GM15510 (cell line): ENCODE results near the gene CACNB2.

Source experiments
- POLR2A ChIP-seq: IDR thresholded peaks from 3 replicates; pipeline ENCODE4 v1.6.1; 2011; ENCODE audit warnings: borderline replicate concordance; ENCODE audit not compliant: insufficient read length; ENCODE audit errors: extremely low read depth

Gene CACNB2

DNA sequence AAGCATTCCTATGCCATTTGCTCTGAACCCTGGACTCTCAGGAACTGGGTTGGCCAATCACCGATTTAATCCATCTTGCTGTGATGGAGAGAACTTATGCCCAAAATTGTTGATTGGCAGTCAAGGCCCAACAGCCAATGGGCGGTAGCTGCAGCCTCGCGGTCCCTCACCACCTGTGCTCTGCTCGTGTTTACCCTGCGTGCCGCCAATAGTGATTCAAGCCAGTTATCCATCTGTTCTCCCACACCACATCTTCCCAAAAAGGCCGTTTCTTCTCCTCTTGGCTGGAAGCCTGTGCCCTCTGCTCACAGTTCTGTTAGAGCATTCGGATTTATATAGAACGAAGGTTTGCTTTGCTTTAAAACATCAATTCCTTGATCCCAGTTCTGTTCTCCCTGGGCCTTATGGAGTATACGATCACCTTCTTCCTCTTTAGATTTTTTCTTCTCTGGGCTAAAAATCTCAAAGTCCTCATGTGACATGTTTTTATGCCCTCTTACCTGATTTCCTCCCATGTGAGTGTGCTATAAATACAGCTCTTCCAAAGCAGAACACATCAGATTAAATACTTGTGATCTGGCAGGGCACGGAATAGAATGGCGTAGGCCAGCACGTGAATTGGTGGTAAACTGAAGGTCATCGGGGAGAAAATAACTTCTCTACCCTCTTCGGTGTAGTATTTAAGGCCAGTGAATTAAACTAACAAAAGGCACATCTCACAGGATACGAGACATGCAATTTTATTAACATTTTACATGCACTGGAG, 298.3 kb downstream of the CACNB2 start:
- TF ChIP-seq POLR2A = no peak

DNA sequence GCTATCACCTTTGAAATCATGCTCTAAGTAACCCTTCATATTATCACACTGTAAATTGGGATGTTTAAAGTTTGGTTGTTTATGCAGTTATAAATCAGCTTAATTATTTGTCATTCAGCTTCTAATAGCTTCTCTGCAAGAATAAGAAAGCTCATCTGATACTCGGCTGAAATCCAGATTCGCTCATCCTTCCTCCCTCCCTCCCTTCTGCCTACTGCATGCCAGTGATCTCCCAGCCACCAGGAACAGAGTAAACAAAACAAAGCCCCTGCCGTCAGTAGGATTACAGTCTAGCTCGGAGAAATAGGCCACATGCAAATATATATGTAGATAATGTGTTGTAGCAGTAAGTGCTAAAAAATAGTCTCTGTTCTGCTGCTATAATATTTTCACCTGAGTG, 299.4 kb downstream of the CACNB2 start:
- TF ChIP-seq POLR2A = no peak

DNA sequence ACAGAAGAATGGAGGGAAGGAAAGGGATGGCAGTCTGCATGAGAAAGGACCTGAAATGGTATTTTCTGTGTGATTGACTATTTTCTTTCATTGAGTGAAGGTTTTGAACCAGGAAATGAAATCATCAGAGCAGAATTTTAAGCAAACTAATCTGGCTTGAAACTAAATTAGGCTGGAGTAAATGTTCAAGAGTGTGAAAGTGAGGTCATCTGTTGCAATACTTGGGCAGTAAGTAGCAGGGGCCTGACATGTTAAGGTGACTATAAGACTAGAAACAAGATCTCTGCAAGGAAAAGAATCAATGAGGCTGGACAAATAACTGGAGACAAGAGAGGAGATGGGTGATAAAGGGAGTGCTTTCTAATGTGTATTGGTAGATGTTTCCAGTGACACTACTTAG, 306.0 kb downstream of the CACNB2 start:
- TF ChIP-seq POLR2A = no peak

DNA sequence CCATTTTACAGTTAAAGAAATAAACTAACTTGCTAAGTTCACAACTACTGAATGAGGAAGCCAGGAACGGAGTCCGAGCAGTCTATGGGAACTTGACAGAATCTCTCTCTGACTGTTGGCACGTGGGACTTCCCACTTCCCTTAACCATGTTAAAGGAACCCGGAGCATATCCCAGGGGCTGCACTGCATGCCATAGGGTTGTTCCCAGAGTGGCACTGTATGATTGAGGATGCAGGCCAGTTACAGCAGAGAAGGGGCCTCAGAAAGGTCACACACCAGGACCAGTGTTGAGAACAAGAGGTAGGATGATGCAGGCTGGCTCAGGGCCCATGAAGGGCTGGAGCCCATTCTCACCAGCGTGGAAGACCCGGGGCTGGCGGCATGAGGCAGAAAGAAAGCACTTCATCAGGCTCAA, 309.4 kb downstream of the CACNB2 start:
- no peak for TF ChIP-seq POLR2A

DNA sequence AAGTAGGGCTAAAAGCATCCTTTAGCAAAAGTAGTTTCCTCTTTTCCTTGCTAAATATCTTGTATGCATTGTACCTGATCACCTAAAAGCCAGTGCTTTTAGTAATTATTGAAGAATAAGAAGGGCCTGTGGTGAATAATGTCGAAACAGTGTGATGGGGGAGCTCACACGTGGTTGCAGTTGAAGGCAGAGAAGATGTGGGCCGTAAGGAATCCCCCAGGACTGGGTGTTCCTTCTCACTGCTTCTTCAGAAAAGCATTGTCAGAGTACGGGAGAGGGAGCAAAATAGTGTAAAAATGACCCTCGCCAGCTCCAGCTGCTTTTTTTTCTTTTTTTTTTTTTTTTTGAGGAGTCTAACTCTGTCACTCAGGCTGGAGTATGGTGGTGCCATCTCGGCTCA, 310.1 kb downstream of the CACNB2 start:
- TF ChIP-seq POLR2A = no peak

DNA sequence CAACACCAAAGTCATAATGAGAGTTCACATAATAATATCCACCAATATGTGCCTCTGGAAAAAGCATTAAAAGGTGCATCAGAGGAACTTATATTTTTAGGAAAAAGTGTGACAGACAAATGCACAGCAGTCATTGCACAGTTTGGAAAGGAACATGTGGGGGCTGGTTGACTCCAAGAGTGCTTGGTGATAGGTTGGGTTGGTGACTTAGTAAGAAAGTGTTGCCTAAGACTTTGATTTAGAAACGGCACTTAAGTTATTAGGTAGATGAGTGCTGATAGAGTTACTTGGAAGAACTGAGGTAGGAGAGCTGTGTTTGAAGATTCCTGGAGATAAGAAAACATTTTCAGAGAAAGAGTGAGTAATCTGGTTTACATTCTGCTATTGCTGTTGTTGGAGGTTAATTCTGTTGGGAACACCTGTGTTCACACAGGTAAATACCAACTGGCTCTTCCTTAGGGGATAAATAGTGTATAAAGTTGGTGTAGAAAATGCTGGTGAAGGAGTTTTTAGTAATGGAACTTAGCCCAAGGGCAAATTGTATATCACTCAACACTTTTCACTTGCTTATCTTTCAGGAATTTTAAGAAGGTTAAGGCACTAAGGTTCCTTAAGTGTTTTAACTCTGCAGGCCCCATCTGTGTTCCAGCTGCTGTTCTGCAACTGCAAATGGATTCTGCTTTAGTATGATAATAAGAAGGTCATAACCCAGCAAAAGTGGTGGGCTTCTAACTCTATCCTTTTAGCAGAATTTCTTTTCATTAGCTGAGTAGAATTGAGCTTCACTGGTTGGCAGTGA, 315.1 kb downstream of the CACNB2 start:
- TF ChIP-seq POLR2A = no peak

DNA sequence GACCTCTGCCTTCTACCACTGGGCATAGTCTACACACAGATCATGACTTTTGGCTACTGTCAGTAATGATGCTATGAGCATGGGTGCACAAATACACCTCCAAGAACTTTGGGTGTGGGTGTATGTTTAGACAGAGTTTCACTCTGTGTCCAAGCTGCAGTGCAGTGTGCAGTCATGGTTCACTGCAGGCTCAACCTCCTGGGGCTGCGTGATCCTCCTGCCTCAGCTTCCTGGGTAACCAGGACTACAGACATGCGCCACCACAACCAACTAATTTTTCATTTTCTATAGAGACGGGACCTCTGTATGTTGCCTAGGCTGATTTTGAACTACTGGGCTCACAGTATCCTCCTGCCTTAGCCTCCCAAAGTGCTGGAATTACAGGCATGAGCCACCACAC, 316.8 kb downstream of the CACNB2 start:
- no peak for TF ChIP-seq POLR2A

DNA sequence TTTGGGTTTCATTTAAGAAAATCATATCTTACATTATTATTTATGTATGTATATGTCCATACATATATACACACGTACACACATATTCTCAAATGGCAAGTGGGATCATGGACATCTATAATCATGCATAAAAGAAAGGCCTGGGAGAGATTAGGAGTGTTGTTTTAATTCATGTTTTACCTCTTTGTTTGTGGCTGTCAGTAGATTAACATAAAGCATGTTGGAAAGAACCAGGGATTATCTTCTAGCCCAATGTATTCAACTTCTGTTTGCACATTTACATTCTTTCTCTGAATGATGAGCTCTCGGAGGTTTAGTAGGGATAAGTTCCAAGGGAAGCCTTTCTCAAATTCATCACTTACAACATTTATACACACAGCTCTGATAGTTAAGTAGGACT, 319.8 kb downstream of the CACNB2 start:
- no peak for TF ChIP-seq POLR2A

DNA sequence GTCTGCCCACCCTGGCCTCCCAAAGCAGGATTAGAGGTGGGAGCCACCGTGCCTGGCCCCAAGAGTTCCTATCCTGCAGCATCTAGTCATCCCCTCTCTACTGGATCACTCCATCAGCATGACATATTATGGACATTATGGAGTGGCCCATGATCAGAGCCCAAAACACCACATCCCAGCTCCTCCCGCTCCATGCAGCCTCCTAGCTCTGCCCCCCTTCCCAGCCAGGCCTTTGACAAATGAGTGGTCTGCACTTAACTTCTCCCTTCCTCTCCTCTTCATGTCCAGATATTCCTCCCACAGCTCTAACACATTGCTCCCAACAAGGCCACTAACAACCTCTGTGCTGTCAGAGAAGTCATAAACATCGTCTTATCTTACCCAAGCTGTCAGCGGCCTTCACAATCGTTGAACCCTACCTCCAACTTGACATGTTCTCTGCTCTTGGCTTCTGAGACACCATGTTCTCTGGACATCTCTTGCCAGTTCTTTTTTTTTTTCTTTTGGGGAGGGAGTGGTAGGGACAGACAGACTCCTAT, 323.5 kb downstream of the CACNB2 start:
- no peak for TF ChIP-seq POLR2A

DNA sequence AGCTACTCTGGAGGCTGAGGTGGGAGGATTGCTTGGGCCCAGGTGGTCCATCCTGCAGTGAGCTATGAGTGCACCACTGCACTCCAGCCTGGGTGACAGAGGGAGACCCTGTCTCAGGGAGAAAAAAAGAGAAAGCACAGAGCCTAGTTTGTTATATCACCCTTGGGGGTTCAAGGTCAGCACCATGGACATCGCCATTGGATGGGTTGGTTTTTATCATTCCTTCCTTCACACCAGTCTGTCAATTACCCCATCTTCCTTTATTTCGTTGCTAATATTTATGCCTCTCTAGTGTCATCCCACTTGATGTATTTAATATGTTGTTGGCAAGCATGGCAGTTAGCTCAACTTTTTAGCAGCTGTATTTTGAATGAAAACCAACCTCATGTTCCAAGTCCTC, 328.9 kb downstream of the CACNB2 start:
- no peak for TF ChIP-seq POLR2A

DNA sequence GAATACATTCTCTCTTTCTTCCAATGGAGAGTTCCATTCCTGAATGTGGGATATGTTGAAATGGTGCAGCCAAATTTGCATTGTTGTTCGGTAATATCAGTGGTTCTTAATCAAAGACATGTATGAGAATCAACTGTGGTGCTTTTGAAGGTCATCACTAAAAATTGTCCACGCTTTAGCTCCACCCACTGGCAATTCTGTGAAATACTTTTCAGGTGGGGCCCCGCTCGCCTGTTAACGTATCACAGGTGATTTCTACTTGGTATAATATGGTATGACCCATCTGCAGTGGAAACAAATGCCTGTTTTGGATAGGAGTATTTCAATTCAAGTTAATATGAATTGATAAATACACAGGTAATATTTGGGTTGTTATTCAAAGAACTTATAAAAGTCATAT, 332.8 kb downstream of the CACNB2 start:
- no peak for TF ChIP-seq POLR2A

DNA sequence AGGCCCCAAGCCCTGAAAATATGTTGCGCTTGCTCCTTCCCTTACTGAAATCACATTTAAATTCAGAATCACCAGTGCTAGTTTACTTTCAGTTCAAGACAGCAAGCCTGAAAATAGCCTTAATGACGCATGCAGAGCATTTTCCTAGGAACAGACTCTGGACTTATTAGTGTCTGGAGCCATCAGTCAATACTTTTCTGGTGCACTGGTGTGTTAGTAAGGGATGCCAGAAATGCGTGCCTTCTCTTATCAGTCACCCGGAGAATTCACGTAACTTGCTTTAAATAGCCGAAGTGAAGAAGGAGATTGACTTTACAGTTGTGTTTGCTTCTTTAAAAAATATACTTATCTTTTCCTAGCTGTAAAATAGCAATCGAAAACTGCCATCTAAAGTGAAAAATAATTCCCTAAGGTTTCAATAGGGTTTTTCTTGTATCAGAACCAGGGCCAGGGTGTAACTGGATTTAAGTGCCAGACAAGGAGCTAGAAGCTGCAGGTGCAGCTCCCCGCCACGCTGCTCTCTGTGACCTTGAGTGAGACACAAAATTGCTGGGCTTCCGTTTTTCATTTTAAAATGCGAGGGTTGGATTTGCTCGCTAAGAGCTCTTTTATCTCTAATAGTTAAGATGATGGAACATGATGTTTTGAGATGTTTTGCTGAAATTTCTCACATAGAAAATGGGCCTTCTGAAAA, 333.3 kb downstream of the CACNB2 start:
- no peak for TF ChIP-seq POLR2A

DNA sequence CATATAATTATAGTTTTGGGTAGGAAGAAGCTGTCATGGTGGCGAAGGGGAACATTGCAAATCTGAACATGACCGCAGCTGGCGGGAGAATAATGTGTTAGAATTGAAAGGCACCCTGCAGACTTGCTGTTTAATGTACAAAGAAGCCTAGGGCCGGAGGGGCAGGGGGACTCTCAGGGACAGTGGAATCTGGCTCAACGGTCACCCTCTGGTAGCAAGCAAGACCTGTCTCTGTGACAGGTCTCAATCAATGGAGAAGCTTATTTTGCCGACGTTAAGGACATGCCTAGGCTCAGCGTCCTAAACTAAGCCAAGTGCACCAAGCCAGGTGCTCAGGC, 333.9 kb downstream of the CACNB2 start:
- no peak for TF ChIP-seq POLR2A

DNA sequence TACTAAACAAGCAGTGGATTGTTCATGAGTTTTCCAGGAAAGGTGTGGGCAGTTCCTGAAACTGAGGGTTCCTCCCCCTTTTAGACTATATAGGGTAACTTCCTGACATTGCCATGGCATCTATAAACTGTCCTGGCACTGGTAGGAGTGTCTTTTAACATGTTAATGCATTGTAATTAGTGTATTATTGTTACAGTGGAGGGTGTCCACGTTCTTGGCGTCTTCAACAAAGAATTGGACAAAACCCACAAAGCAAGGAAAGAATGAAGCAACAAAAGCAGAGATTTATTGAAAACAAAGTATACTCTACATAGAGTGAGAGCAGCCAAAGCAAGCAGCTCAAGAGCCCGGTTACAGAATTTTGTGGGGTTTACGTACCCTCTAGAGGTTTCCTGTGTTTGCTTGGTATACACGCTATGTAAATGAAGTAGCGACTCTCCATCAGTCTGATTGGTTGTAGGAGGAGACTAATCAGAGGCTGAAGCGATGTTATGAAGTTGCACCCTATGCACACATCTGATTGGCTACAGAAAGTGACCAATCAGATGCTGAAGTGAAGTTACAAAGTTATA, 335.9 kb downstream of the CACNB2 start:
- TF ChIP-seq POLR2A = no peak

DNA sequence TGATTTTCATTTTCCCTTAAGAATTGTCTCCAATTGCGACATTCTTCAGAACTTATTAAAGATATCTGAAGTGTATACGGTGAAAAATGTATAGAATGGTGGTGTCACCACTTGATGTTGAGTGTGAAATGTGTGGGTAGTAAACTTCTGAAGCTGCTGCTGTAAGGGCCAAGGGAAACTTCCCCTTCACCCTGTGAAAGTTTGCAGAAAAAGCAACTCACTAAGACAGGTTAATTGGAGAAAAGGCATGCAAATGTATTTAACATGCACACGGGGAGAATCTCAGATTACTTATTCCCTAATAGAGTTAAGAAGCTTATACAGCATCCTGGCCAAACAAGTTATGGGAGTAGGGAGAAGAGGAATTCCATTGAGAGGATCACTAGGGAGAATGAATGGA, 338.1 kb downstream of the CACNB2 start:
- no peak for TF ChIP-seq POLR2A
